Measurements from ENCODE around the gene PCNT.

The PCNT gene

GRCh38 chr21:46323710-46324389 lies at the start of gene PCNT, which contains the start of gene C21orf58:
PCNT (plus strand) TSS chr21:46324156; CDS start chr21:46324229, 73 bp downstream.
C21orf58 (minus strand) TSS chr21:46323870; CDS start chr21:46322738, 1,132 bp downstream.
- DNase-seq (ENCODE audit: low read depth) = peak; percentile 94

- no peak for DNase-seq (ENCODE audit: low read depth)
These were observed 49.1 kb upstream of the PCNT start for GRCh38 chr21:46274797-46275390.

- no peak for DNase-seq (ENCODE audit: low read depth)
These were observed 39.8 kb upstream of the PCNT start for GRCh38 chr21:46284077-46284644.

GRCh38 chr21:46284733-46285132 lies 39.2 kb upstream of the PCNT start:
- DNase-seq (ENCODE audit: low read depth) = no peak

- DNase-seq (ENCODE audit: low read depth) = no peak
These were observed 38.7 kb upstream of the PCNT start, which contains the start of gene MCM3AP for GRCh38 chr21:46285206-46285661. MCM3AP (minus strand) TSS chr21:46285611; CDS start chr21:46285286, 325 bp downstream.

GRCh38 chr21:46285761-46286647 lies 38.0 kb upstream of the PCNT start, which contains the start of gene YBEY:
YBEY (plus strand) TSS chr21:46286342; CDS start chr21:46286914, 572 bp downstream.
- peak; percentile 68 for DNase-seq (ENCODE audit: low read depth)

- DNase-seq (ENCODE audit: low read depth) = no peak
These were observed 37.3 kb upstream of the PCNT start for GRCh38 chr21:46286648-46287002.

- DNase-seq (ENCODE audit: low read depth) = no peak
These were observed 36.4 kb upstream of the PCNT start for GRCh38 chr21:46287541-46287940.

GRCh38 chr21:46289655-46290179 lies 34.2 kb upstream of the PCNT start:
- no peak for DNase-seq (ENCODE audit: low read depth)

GRCh38 chr21:46291561-46291960 lies 32.4 kb upstream of the PCNT start:
- DNase-seq (ENCODE audit: low read depth) = no peak

GRCh38 chr21:46294647-46295176 lies 29.2 kb upstream of the PCNT start:
- no peak for DNase-seq (ENCODE audit: low read depth)

- no peak for DNase-seq (ENCODE audit: low read depth)
These were observed 28.7 kb upstream of the PCNT start for GRCh38 chr21:46295177-46295770.

- peak; percentile 16 for DNase-seq (ENCODE audit: low read depth)
These were observed 27.8 kb upstream of the PCNT start for GRCh38 chr21:46295996-46296752.

- DNase-seq (ENCODE audit: low read depth) = no peak
These were observed 26.4 kb upstream of the PCNT start for GRCh38 chr21:46297338-46298271.

GRCh38 chr21:46299167-46299566 lies 24.8 kb upstream of the PCNT start:
- no peak for DNase-seq (ENCODE audit: low read depth)

- no peak for DNase-seq (ENCODE audit: low read depth)
These were observed 22.2 kb upstream of the PCNT start for GRCh38 chr21:46301759-46302158.

GRCh38 chr21:46304437-46304836 lies 19.5 kb upstream of the PCNT start:
- no peak for DNase-seq (ENCODE audit: low read depth)

- DNase-seq (ENCODE audit: low read depth) = no peak
These were observed 19.0 kb upstream of the PCNT start for GRCh38 chr21:46304955-46305354.

- no peak for DNase-seq (ENCODE audit: low read depth)
These were observed 16.3 kb upstream of the PCNT start for GRCh38 chr21:46307625-46308024.
